Adrenal gland (tissue), 19 donors: ENCODE results near the gene ATP7A. TPM values are rescaled to one million over a fixed set of nuclear protein-coding genes. Genes with fewer than 3 reads are reported as not detected.
"Not testable (repeated sequence)": the region's sequence is repeated elsewhere in the genome, so short reads cannot be mapped to it uniquely, and the experiment has no call there.

Experiments used
- DNase-seq, 7 donors: peaks; one replicate each; pipeline ENCODE4 v3.0.0-alpha.2; 2019 to 2020
- H3K27ac ChIP-seq, 5 donors: fragments of 200-600 bp; sonication (generic) in 4 of 5; 1 replicate in 3 of 5; 2 replicates in 2 of 5; pipeline versions ENCODE4 v1.5.1 to v1.8.0; 2016 to 2020; ENCODE audit warnings: mild to moderate bottlenecking in 1 of 5
- H3K27me3 ChIP-seq: fragments of 200-600 bp; 2 replicates; pipeline ENCODE4 v1.8.0; 2021
- H3K36me3 ChIP-seq, 2 donors: fragments of 200-600 bp; replicated peaks in 1 of 2; 1 replicate in 1 of 2; 2 replicates in 1 of 2; pipeline versions ENCODE4 v1.5.1 to v1.8.0; 2018 to 2022
- H3K4me1 ChIP-seq, 2 donors: fragments of 200-600 bp; replicated peaks in 1 of 2; 1 replicate in 1 of 2; 2 replicates in 1 of 2; pipeline versions ENCODE4 v1.5.1 to v1.8.0; 2018 to 2021
- H3K4me3 ChIP-seq, 4 donors: fragments of 200-600 bp; sonication (generic) in 3 of 4; one replicate each; pipeline ENCODE4 v1.5.1; 2016 to 2018
- H3K9me3 ChIP-seq, 3 donors: fragments of 200-600 bp; sonication (generic) in 1 of 3; replicated peaks in 1 of 3; 1 replicate in 2 of 3; 2 replicates in 1 of 3; pipeline versions ENCODE4 v1.5.1 to v1.8.0; 2016 to 2021
- CTCF ChIP-seq, 6 experiments: fragments of 450-650 bp in 4 of 6; fragments of 200-600 bp in 2 of 6; sonication (generic) in 1 of 6; IDR thresholded peaks; 1 replicate in 5 of 6; 2 replicates in 1 of 6; pipeline versions ENCODE4 v1.5.1 to v1.8.0; 2016 to 2021; ENCODE audit warnings: antibody characterized with exemption in 6 of 6, mild to moderate bottlenecking in 2 of 6, moderate library complexity in 1 of 6
- POLR2A ChIP-seq, 2 donors: fragments of 450-650 bp; IDR thresholded peaks; one replicate each; pipeline ENCODE4 v1.6.1; 2017; ENCODE audit warnings: antibody characterized with exemption in 2 of 2, mild to moderate bottlenecking in 2 of 2, moderate library complexity in 1 of 2
- WGBS, 4 donors: extraction: QIAGEN DNeasy Blood & Tissue Kit in 2 of 4; methylation state at CpG; one replicate each; pipeline versions ENCODE4 v1.1.5 to v1.1.7; 2013 to 2017; 5-methylcytosine and 5-hydroxymethylcytosine counted together
- intact Hi-C, 2 donors: fragments of 100-400 bp; cut with DNase I; formaldehyde crosslinking; loops; one replicate each; pipeline versions ENCODE4 v1.14.1 to v1.15.0; 2022 to 2023
- long read RNA-seq, 10 donors: library from polyadenylated mRNA in 3 of 10; unstranded in 2 of 10; stranded (forward) in 1 of 10; transcript quantifications; one replicate each; pipeline ENCODE4 v2.0.0 and lab custom pipeline, GENCODE V29; 2021 to 2026
- polyA plus RNA-seq, 3 donors: library from polyadenylated mRNA; stranded (reverse); fragments of 200-250 nt in 2 of 3; fragments of 350-450 nt in 1 of 3; fragmentation: Illumina TruSeq in 1 of 3; extraction: RNeasy Lipid Tissue Mini Kit (QIAGEN cat#74804) in 1 of 3; gene quantifications; one replicate each; pipeline ENCODE4 v1.2.3, GENCODE V29; 2013 to 2014
- total RNA-seq, 9 donors: library from RNA; depleted of rRNA in 4 of 9; stranded (reverse); fragments of >200 nt in 4 of 9; fragments of 120-200 nt in 1 of 9; fragmentation: NEBNext Ultra II Directional in 1 of 9; extraction: Animal tissue kit (Norgen Biotek cat#: 25700) in 1 of 9; gene quantifications; one replicate each; pipeline versions ENCODE4 v1.1.0 to v1.2.4, GENCODE V29; 2013 to 2023
- donor health status: healthy with polysubstance abuse.
- donor health status: Bipolar disorder and iron deficiency.
- donor health status: DM: yes; HTN: yes; CAD: no.
- donor health status: DM: no; HTN: no; CAD: no.
- donor health status: DM: no; HTN: no; CAD: no.
- donor health status: DM: yes; HTN: yes; CAD: no.

Gene ATP7A
- 10 to 100 TPM in 8 of 9 donors, 1 to 10 TPM in 1; 7.7 to 20.9 (median 14.8) TPM for total RNA-seq
- 1 to 10 TPM; 2.6 to 6.1 (median 3.4) TPM for polyA plus RNA-seq
- long read RNA-seq, donor 1: 0 reads
- long read RNA-seq, donor 2, full-length matches to known transcripts: 1 of 6 reads
- long read RNA-seq, donor 2, partial matches to known transcripts: 5 of 6 reads
- long read RNA-seq, donor 2, other reads (novel, unspliced or antisense): 0 of 6 reads
- long read RNA-seq, donor 3, full-length matches to known transcripts: 1 of 1 reads
- long read RNA-seq, donor 3, partial matches to known transcripts: 0 of 1 reads
- long read RNA-seq, donor 3, other reads (novel, unspliced or antisense): 0 of 1 reads
- long read RNA-seq, donor 4, partial matches to known transcripts: 1 of 1 reads
- long read RNA-seq, donor 4, other reads (novel, unspliced or antisense): 0 of 1 reads
- long read RNA-seq, donor 5: 0 reads
- long read RNA-seq, donor 6, partial matches to known transcripts: 0 of 2 reads
- long read RNA-seq, donor 6, other reads (novel, unspliced or antisense): 2 of 2 reads
- long read RNA-seq, donor 7: 0 reads
- long read RNA-seq, donor 8: 0 reads
- long read RNA-seq, donor 9: 0 reads
- long read RNA-seq, donor 10: 0 reads

- peak; percentile 84 to 94 (median 91) for DNase-seq
- TF ChIP-seq CTCF (IDR thresholded peaks at IDR 0.05): peak; percentile 31 to 74 (median 56)
- peak in 1 of 2 donors; percentile 58 for TF ChIP-seq POLR2A (IDR thresholded peaks at IDR 0.05)
- intact Hi-C loops: loop anchor here in 1 of 2 donors (10.0 kb wide), 1 partner anchor 115 kb away; no protein-coding TSS in a partner anchor
- no peaks in the 10 kb centered on the region for H3K4me1 ChIP-seq
- 0 to 38% (median 11%) methylated on average over 6 to 36 of the region's 36 CpGs for WGBS, 4 donors
- H3K4me3 ChIP-seq: peak within 1 kb of the TSS; percentile 7 to 64 (median 26)
- H3K27me3 ChIP-seq: no peaks in the 10 kb centered on the region
- H3K27ac ChIP-seq: peak within 1 kb of the TSS in 4 of 5 donors; percentile 66 to 80 (median 74)
- H3K9me3 ChIP-seq: no peaks in the 10 kb centered on the region
- no peaks in the 10 kb centered on the region for H3K36me3 ChIP-seq
These were observed at the start of gene ATP7A for GRCh38 chrX:77910108-77910840. Gene ATP7A (plus strand): TSS chrX:77910693. CDS start chrX:77971642, 60,949 bp downstream.

GRCh38 chrX:77875372-77875771 lies 35.1 kb upstream of the ATP7A start:
- intact Hi-C loops: no loop called here
- TF ChIP-seq POLR2A (IDR thresholded peaks at IDR 0.05): no peak
- no peak for TF ChIP-seq CTCF (IDR thresholded peaks at IDR 0.05)
- Histone ChIP-seq H3K27ac (no peak overlapping the region), H3K27me3 (no peaks in the 10 kb centered on the region), H3K4me3 (no peak overlapping the region), H3K9me3 (no peaks in the 10 kb centered on the region), H3K36me3 (no peaks in the 10 kb centered on the region), H3K4me1 (no peaks in the 10 kb centered on the region)
- DNase-seq: no peak
- 86 to 99% (median 94%) methylated on average over 8 of the region's 8 CpGs for WGBS, 4 donors

- H3K4me1 ChIP-seq, H3K4me3 ChIP-seq, DNase-seq, H3K9me3 ChIP-seq, H3K27me3 ChIP-seq, H3K27ac ChIP-seq, H3K36me3 ChIP-seq, intact Hi-C loops: not testable (repeated sequence)
- WGBS, 4 donors: 79 to 88% (median 85%) methylated on average over 2 to 4 of the region's 4 CpGs
These were observed 29.1 kb upstream of the ATP7A start for GRCh38 chrX:77881418-77881817.

GRCh38 chrX:77892887-77893286 lies 17.6 kb upstream of the ATP7A start:
- no peaks in the 10 kb centered on the region for H3K27me3 ChIP-seq
- H3K9me3 ChIP-seq: no peaks in the 10 kb centered on the region
- 80 to 90% (median 86%) methylated on average over 2 of the region's 2 CpGs for WGBS, 4 donors
- H3K27ac ChIP-seq: no peak overlapping the region
- no peak for TF ChIP-seq POLR2A (IDR thresholded peaks at IDR 0.05)
- TF ChIP-seq CTCF (IDR thresholded peaks at IDR 0.05): no peak
- no peak for DNase-seq
- H3K4me1 ChIP-seq: peaks cover 0 to 9% of the 10 kb centered on the region in 2 donors
- H3K4me3 ChIP-seq: no peak overlapping the region
- H3K36me3 ChIP-seq: no peaks in the 10 kb centered on the region
- intact Hi-C loops: no loop called here
